Amygdala (tissue), 56 donors: ENCODE data around the gene NAA60.
"Not testable (repeated sequence)": the region's sequence is repeated elsewhere in the genome, so short reads cannot be mapped to it uniquely, and the experiment has no call there.

Experiments
- DNase-seq, 56 donors: peaks; one replicate each; lab custom pipeline; 2025; lab: John Stamatoyannopoulos, UW

Gene NAA60

DNA sequence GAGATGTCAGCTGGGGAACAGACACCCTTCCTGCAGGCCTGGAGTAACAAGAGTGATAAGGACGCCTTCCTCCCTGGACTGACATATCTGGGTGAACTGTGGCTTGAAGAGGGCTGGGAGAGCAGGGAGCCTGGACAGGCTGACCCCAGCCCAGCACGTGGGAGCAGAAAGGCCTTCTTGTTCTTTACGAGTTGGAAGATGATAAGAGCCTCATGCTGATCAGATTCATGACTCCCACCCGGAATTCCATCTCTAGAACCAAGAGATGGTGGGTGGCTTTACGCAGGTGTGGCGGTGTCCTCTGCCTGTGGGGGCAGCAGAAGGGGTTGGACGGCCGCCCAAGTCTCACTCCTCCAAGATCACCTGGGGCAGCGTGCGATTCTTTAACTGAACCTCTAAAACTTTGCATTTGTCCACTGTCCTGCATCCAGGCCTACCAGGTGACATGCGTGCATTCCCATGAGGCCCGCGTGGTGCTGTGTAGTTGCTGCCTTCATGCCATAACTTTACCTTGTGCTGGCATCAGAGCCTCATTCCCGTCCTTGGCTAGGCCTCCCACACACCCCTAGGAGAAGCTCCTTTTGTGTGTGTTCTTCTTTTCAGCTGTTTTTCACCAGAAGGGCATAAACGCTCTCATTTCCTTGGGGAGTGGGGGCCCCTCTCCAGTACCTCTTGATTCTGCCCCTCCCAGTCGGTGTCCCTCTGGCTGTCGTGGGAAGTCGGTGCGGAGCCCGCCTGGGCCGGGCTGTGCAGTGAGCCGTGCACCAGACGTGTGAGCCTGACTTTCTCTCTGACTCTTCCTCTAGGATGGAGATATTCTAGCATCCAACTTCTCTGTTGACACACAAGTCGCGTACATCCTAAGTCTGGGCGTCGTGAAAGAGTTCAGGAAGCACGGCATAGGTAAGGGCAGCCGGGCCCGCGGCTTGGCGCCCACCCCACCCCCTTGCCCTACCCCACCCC, 38.5 kb downstream of the NAA60 start:
- peak in 2 of 56 donors; percentile 24 to 38 for DNase-seq

DNA sequence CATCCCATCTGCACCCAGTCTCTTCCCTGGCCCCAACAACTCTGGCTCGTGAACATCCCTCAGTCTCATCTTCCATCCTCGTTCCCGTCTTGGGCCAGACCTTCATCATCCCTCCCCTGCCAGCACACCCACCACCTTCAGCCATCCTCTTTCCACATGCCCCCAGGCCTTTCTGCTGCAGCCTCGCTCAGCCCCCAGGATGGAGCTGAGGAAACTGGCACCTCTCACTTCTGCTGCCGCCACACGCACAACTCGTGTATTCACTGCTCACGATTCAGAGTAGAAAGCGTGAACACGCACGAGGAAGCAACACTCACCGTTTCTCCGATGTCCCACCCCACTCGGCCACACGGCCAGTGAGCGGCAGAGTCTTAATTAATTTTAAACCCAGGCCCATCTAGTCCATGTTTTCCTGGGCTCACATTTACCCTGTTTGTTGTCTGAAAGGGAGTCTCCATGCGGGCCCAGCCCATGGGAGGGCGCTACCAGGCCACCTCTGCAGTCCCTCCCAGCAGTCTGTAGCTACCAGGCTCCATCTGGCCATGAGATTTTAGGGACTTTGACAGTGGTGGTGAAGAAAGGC, 39.3 kb downstream of the NAA60 start:
- DNase-seq, result no peak

GRCh38 chr16:3484318-3485096, 41.0 kb downstream of the NAA60 start:
- peak in 10 of 56 donors; percentile 11 to 59 (median 37) for DNase-seq

DNA sequence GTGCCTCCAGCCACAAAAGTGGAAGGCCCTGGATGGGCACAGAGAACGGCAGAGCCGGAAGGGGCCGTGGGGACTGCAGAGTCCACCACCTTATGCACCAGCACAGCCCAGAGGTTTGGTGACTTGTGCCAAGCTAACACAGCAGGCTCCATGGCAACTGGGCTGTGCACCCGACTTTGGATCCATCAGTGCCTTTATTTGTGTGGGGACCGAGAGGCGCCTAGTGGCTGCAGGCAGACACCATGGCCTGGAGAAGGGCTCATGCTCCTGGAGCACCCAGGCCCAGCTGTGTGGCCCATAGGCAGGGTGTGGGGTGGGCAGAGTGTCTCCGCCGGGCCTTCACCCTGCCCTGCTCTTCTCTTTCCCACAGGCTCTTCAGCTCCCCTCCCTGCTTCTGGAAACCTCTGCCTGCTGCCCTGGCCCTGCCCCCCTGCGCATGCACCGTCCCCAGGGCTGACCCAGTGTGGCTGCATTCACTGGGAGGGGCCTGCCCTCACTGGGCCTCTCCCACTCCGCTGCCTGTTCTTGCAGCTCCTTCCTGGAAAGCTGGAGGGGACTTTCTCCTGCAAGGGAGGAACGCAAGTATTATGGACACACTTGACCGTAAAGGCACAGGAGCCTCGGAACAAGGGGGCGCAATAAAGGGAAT, 41.7 kb downstream of the NAA60 start:
- no peak for DNase-seq

DNA sequence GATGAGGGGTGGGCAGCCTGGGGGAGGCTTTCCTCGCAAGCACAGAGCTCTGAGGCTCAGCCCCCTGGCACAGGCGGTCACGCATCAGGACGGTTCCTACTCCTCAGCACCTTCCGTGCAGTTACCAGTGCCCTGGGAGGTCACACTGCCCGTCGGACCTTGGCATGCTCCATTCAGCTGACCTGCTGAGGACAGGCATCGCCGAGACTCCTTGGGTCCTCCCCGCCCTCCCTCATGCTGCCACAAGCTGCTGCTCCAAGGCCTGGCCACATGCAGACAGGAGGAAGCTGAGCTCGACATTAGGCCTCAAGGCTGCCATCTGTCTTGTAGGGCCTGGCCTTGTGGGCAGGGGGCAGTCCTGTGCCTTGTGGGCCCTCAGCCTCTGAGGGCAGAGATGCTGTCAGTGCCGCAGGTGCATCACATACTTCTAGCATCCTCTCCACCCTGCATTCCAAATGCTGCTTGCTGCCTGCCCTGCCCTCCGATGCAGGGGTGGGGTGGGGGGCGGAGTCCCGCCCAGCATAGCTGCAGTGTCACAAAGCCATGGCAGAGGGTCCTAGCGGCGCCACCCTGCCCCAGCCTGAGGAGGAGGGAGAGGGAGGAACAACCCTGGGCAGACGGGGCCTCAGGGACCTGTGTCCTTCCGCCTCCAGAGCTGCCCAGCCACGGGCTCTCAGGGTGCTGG, 42.5 kb downstream of the NAA60 start:
- DNase-seq, result no peak

DNA sequence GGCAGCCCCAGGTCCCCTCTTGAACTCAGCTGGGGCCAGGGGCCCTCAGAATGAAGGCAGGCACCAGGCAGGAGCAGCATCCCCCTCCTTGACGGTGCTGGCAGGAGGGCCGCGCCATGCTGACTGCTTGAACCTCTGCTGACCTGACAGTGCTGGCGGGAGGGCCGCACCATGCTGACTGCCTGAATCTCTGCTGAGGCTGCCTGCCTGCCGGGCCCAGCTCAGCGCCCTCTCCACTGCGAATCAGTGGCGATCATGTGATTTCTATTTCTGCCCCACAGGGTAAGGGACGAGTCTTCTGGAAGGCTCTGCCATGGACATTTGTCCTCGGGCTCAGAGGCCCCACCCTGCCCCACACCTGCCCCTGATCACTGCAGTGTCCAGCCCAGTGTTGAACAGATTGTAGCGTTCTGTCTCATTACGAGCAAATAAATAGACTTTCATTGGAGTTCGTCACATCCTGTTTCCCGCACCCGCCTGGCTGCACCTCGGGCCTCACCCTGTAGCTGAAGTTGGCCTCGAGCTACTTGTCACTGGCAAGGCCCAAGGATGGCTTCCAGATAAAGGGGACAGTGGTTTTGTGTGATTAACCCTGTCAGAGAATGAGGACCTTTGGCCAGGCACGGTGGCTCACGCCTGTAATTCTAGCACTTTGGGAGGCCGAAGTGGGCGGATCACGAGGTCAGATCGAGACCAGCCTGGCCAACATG, 43.2 kb downstream of the NAA60 start:
- no peak for DNase-seq

DNA sequence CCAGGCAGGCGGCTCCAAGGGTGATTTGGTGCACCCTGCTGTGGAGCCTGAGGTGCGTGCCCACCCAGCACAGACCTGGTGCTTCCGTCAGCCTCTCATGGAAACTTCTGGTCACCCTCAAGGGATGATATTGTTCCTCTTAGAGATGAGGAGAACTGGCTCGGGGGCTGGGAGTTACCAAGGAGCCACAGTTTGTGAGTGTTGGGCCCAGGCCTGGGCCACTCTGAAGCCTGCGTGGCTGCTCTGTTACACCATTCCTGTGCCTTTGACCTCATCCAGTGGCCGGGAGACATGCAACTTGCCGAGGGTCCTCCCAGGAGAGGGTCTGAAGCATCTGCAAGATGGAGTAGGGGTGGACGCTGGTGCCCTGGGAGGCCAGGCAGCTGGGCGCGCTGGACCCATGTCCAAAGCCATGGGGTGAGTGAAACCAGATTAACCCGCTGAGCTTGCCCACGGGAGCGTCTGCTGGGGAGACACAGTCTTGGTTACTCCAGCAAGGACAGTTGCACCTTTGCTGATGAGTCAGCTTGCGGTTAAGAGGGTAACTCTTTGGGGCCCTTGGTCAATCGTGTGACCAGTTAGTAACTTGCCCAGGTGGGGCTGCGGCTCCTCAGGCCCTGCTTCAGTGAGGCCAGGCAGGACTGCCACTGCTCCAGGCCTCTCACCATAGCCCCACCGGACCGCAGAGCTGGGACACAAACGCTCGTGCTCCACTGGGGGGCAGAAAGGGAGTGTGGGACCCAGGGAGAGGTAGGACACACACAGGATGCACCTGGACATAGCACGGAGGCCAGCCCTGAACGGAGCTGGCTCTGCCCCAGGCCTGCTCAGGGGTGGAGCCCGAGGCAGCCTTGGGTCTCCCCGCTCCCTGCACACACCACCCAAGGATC, 44.3 kb downstream of the NAA60 start:
- no peak for DNase-seq

GRCh38 chr16:3488801-3489200, 45.3 kb downstream of the NAA60 start:
- DNase-seq, result no peak

GRCh38 chr16:3490911-3491629, 47.6 kb downstream of the NAA60 start:
- DNase-seq, result no peak

DNA sequence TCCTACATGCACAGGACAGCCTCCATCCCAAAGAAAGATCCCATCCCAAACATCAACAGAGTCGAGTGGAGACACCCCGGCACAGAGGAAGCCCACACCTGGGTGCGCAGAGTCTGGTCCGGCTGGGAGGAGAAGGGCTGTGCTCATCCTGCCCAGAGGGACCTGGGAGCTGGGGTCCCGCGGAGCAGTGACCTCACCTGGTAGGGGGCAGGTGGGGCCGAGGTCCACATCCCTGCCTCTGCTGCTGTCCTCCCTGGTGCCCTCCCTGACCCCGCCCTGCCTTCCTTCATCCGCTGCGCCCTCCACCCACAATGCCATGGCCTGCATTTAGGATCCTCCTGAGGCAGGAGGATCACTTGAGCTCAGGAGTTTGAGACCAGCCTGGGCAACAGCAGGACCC, 48.9 kb downstream of the NAA60 start:
- DNase-seq, result no peak

DNA sequence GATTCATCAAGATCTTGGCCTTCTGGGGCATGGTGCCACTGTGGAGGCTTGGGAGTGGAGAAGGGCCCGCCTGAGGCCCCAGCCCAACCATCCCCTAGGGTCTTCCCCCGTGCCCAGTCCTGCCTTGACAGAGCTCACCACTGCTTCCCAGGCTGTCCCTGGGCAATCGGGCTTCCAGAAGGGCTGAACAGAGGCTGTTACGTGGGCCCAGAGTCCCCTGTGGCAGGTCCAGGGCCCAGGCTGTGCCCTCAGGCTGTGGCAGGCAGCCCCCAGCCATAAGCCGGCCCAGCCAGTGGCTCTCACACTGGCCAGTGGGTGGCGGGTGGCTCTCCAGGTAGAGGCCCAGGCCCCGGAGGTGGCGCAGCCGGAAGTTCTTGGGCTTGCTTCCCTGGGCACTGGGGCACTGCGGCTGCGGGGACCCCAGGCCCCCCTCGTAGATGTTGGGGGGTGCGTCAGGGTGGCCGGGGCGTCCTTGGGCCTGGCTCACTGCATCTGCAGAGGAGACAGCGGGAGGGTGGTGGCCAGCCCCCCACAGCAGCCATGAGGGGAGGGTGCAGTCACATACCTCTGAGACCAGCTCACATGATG, 51.0 kb downstream of the NAA60 start:
- no peak for DNase-seq

- no peak for DNase-seq
Observed at GRCh38 chr16:3495176-3495575, 51.7 kb downstream of the NAA60 start, which contains the start of gene C16orf90. C16orf90 (minus strand) TSS chr16:3495489; CDS start chr16:3495421, 68 bp downstream.

DNA sequence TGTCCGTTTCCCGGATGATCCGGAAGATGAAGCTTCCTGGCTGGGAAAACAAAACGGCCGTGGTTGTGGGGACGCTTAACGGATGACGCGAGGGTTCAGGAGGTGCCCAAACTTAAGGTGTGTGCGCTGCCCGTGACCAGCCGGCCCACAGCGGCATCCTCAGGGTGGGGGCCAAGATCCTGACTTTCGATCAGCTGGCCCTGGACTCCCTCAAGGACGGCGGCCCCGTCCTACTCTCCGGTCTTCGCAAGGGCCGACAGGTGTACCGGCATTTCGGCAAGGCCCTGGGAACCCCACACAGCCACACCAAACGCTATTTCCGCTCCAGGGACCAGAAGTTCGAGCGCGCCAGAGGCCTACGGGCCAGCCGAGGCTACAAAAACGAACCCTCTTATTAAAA, 52.9 kb downstream of the NAA60 start:
- no peak for DNase-seq

DNA sequence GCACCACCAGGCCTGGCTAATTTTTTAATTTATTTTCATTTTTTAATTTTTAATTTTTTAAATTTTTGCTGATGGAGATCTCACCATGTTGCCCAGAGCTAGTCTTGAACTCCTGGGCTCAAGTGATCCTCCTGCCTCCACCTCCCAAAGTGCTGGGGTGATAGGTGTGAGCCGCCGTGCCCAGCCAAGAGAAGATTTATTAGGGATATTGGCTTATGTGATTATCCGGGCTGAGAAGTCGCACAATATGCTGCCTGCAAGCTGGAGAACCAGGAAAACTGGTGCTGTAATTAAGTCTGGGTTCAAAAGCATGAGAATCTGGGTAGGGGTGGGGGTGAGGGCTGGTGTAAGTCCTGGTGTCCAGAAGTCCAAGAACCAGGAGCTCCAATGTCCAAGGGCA, 54.3 kb downstream of the NAA60 start:
- DNase-seq, result no peak

DNA sequence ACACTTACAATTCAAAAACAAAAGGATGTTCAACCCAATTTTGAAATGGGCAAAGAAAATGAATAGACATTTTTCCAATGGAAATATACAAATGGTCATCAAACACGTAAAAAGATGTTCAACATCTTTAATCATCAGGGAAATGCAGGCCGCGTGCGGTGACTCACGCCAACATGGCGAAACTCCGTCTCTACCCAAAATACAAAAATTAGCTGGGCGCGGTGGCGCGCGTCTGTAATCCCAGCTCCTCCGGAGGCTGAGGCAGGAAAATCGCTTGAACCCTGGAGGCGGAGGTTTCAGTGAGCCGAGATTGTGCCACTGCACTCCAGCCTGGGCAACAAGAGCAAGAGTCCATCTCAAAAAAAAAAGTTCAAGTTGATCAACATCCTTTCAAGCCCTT, 55.5 kb downstream of the NAA60 start:
- DNase-seq, result no peak

- DNase-seq, result not testable (repeated sequence)
Observed at GRCh38 chr16:3501412-3501761, 57.9 kb downstream of the NAA60 start.

- no peak for DNase-seq
Observed at GRCh38 chr16:3501783-3502400, 58.4 kb downstream of the NAA60 start.
